Upper lobe of left lung (tissue), 6 donors: ENCODE measurements around the gene B4GALNT4. TPM values are rescaled to one million over a fixed set of nuclear protein-coding genes. Genes with fewer than 3 reads are reported as not detected.

Experiments used
- ATAC-seq, 2 donors: fragments of 200-7000 bp; cut with Tn5 transposase; one replicate each; pipeline ENCODE4 v1.9.1; 2022; ENCODE audit warnings: mild to moderate bottlenecking in 2 of 2, moderate library complexity in 2 of 2; ENCODE audit not compliant: low FRiP score in 2 of 2
- DNase-seq, 2 donors: peaks; one replicate each; pipeline ENCODE4 v3.0.0-alpha.2; 2019 to 2020
- H3K27ac ChIP-seq, 4 donors: fragments of 200-600 bp; sonication (generic); one replicate each; pipeline ENCODE4 v1.5.1; 2016 to 2019
- H3K27me3 ChIP-seq, 4 donors: fragments of 200-600 bp; sonication (generic); one replicate each; pipeline ENCODE4 v1.5.1; 2017 to 2019
- H3K36me3 ChIP-seq, 4 donors: fragments of 200-600 bp; sonication (generic); one replicate each; pipeline ENCODE4 v1.5.1; 2016 to 2019
- H3K4me1 ChIP-seq, 4 donors: fragments of 200-600 bp; sonication (generic); one replicate each; pipeline ENCODE4 v1.5.1; 2018 to 2019
- H3K4me3 ChIP-seq, 4 donors: fragments of 200-600 bp; sonication (generic); one replicate each; pipeline ENCODE4 v1.5.1; 2017 to 2019; ENCODE audit warnings: mild to moderate bottlenecking in 2 of 4, moderate library complexity in 1 of 4
- H3K9me3 ChIP-seq, 4 donors: fragments of 200-600 bp; sonication (generic); one replicate each; pipeline ENCODE4 v1.5.1; 2018 to 2019
- EP300 ChIP-seq, 4 donors: sonication (generic); formaldehyde crosslinking; IDR thresholded peaks; one replicate each; pipeline ENCODE4 v1.5.1; 2017; ENCODE audit warnings: antibody characterized with exemption in 4 of 4, control low read depth in 2 of 4
- POLR2A ChIP-seq, 4 donors: fragments of 450-650 bp; IDR thresholded peaks; one replicate each; pipeline ENCODE4 v1.5.1; 2016 to 2017; ENCODE audit warnings: antibody characterized with exemption in 4 of 4, mild to moderate bottlenecking in 2 of 4
- POLR2AphosphoS5 ChIP-seq, 2 donors: sonication (generic); formaldehyde crosslinking; IDR thresholded peaks; one replicate each; pipeline ENCODE4 v1.5.1; 2017; ENCODE audit warnings: antibody characterized with exemption in 2 of 2
- WGBS, 2 donors: methylation state at CpG; one replicate each; pipeline ENCODE4 v1.1.5; 2017 to 2018; 5-methylcytosine and 5-hydroxymethylcytosine counted together
- total RNA-seq, 6 donors: library from RNA; depleted of rRNA in 4 of 6; stranded (reverse); fragments of >200 nt in 4 of 6; gene quantifications; one replicate each; pipeline versions ENCODE4 v1.1.0 to v1.2.1, GENCODE V29; 2016 to 2021
- TF ChIP-seq, protein P1 (sequence below), 6 experiments: fragments of 450-650 bp in 4 of 6; fragments of 200-600 bp in 2 of 6; sonication (generic) in 2 of 6; IDR thresholded peaks; one replicate each; pipeline ENCODE4 v1.5.1; 2016 to 2019; ENCODE audit warnings: antibody characterized with exemption in 6 of 6
- donor health status: DM: no; HTN: no; CAD: no; lungs with moderate emphysema.
- donor health status: DM: no; HTN: yes; CAD: no; lungs with severe emphysema.

Gene B4GALNT4
- total RNA-seq, 6 donors from 2014 or later: 0.23 to 2.1 (median 0.54) TPM; not detected in 1

- no peaks in the 10 kb centered on the region for H3K9me3 ChIP-seq
- H3K27me3 ChIP-seq: no peaks in the 10 kb centered on the region
- H3K27ac ChIP-seq: no peak overlapping the region
- ATAC-seq (no peak), DNase-seq (no peak)
- WGBS, 2 donors: 71% methylated on average over 18 of the region's 18 CpGs
- H3K4me1 ChIP-seq: peaks cover 25 to 33% (median 28%) of the 10 kb centered on the region in 4 donors
- TF ChIP-seq POLR2A (IDR thresholded peaks at IDR 0.05): no peak
- TF ChIP-seq, protein P1, sequence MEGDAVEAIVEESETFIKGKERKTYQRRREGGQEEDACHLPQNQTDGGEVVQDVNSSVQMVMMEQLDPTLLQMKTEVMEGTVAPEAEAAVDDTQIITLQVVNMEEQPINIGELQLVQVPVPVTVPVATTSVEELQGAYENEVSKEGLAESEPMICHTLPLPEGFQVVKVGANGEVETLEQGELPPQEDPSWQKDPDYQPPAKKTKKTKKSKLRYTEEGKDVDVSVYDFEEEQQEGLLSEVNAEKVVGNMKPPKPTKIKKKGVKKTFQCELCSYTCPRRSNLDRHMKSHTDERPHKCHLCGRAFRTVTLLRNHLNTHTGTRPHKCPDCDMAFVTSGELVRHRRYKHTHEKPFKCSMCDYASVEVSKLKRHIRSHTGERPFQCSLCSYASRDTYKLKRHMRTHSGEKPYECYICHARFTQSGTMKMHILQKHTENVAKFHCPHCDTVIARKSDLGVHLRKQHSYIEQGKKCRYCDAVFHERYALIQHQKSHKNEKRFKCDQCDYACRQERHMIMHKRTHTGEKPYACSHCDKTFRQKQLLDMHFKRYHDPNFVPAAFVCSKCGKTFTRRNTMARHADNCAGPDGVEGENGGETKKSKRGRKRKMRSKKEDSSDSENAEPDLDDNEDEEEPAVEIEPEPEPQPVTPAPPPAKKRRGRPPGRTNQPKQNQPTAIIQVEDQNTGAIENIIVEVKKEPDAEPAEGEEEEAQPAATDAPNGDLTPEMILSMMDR (IDR thresholded peaks at IDR 0.05): no peak
- no peak for TF ChIP-seq EP300 (IDR thresholded peaks at IDR 0.05)
- no peak for TF ChIP-seq POLR2AphosphoS5 (IDR thresholded peaks at IDR 0.05)
- H3K4me3 ChIP-seq: no peak overlapping the region
- no peaks in the 10 kb centered on the region for H3K36me3 ChIP-seq
These were observed 18.5 kb upstream of the B4GALNT4 start for GRCh38 chr11:350723-351255.

GRCh38 chr11:351411-351810 lies 17.9 kb upstream of the B4GALNT4 start:
- DNase-seq (no peak), ATAC-seq (no peak)
- H3K27me3 ChIP-seq: no peaks in the 10 kb centered on the region
- no peaks in the 10 kb centered on the region for H3K36me3 ChIP-seq
- H3K4me3 ChIP-seq: no peak overlapping the region
- 94 to 98% methylated on average over 13 to 14 of the region's 14 CpGs for WGBS, 2 donors
- no peak overlapping the region for H3K27ac ChIP-seq
- peaks cover 26 to 33% (median 28%) of the 10 kb centered on the region in 4 donors for H3K4me1 ChIP-seq
- no peak for TF ChIP-seq EP300 (IDR thresholded peaks at IDR 0.05)
- TF ChIP-seq, protein P1 (IDR thresholded peaks at IDR 0.05): no peak
- no peak for TF ChIP-seq POLR2A (IDR thresholded peaks at IDR 0.05)
- no peak for TF ChIP-seq POLR2AphosphoS5 (IDR thresholded peaks at IDR 0.05)
- H3K9me3 ChIP-seq: no peaks in the 10 kb centered on the region

- ATAC-seq (no peak), DNase-seq (no peak)
- 87 to 88% methylated on average over 12 of the region's 12 CpGs for WGBS, 2 donors
- Histone ChIP-seq H3K4me1 (peaks cover 26 to 33% (median 28%) of the 10 kb centered on the region in 4 donors), H3K36me3 (no peaks in the 10 kb centered on the region), H3K27ac (peak overlapping the region; percentile 98 to 100 (median 98)), H3K4me3 (no peak overlapping the region), H3K27me3 (no peaks in the 10 kb centered on the region), H3K9me3 (no peaks in the 10 kb centered on the region)
- TF ChIP-seq, protein P1 (IDR thresholded peaks at IDR 0.05): no peak
- TF ChIP-seq POLR2A (IDR thresholded peaks at IDR 0.05) (no peak), EP300 (IDR thresholded peaks at IDR 0.05) (no peak), POLR2AphosphoS5 (IDR thresholded peaks at IDR 0.05) (no peak)
These were observed 16.8 kb upstream of the B4GALNT4 start for GRCh38 chr11:352456-353031.

DNA sequence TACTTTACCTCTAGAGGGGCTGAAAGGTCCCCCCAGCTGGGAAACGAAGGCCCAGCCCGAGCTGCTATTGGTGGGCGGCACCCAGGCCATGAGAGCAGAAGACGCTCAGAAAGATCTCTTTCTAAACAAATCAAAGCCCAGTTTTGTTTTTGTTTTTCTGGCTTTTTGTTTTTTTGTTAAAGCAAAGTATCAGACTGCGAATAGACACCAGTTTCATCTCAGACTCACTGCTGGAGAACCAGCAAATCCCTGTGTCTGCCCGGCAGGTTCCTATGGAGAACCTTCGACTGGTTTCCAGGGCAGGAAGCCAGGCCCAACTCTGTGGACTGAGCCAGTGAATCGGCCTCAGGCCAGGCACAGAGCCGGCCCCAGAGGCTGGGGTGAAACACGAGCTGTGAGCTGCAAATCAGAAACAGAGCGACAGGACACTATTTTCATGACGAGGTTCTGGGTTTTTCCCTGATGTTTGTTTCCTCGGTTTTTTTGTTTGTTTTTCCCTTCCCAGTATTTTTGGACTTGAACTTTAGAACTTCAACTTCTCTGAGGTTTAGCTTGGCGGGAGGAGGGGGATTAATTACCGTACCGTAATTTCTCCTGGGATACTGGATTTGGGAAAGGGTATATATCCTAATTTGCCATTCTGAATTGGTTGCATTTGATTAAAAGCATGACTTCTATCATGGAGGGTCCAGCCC lies 16.0 kb upstream of the B4GALNT4 start:
- ATAC-seq (peak in 1 of 2 donors; percentile 66), DNase-seq (peak; percentile 82)
- H3K4me1 ChIP-seq: peaks cover 26 to 33% (median 28%) of the 10 kb centered on the region in 4 donors

More for the DNA sequence above, 16.0 kb upstream of the B4GALNT4 start:
- 41 to 42% methylated on average over 16 of the region's 16 CpGs for WGBS, 2 donors
- H3K4me3 ChIP-seq: no peak overlapping the region
- peak; percentile 23 to 62 for TF ChIP-seq POLR2AphosphoS5 (IDR thresholded peaks at IDR 0.05)
- no peak for TF ChIP-seq EP300 (IDR thresholded peaks at IDR 0.05)
- TF ChIP-seq, protein P1 (IDR thresholded peaks at IDR 0.05): no peak
- peak in 1 of 4 donors; percentile 16 for TF ChIP-seq POLR2A (IDR thresholded peaks at IDR 0.05)
- H3K27ac ChIP-seq: peak overlapping the region; percentile 98 to 100 (median 98)
- H3K9me3 ChIP-seq: no peaks in the 10 kb centered on the region
- no peaks in the 10 kb centered on the region for H3K36me3 ChIP-seq
- H3K27me3 ChIP-seq: no peaks in the 10 kb centered on the region
